GM10266 (cell line): Measurements from ENCODE around the gene CXorf65.

ENCODE experiments used
- DNase-seq: peaks from one replicate; pipeline ENCODE4 v3.0.0; 2012; ENCODE audit errors: extremely low spot score
- CTCF ChIP-seq: IDR thresholded peaks from 2 replicates; pipeline ENCODE4 v1.5.1; 2012; ENCODE audit warnings: mild to moderate bottlenecking, low read depth; ENCODE audit not compliant: control insufficient read depth, insufficient read depth; ENCODE audit errors: missing control alignments

The CXorf65 gene

DNA sequence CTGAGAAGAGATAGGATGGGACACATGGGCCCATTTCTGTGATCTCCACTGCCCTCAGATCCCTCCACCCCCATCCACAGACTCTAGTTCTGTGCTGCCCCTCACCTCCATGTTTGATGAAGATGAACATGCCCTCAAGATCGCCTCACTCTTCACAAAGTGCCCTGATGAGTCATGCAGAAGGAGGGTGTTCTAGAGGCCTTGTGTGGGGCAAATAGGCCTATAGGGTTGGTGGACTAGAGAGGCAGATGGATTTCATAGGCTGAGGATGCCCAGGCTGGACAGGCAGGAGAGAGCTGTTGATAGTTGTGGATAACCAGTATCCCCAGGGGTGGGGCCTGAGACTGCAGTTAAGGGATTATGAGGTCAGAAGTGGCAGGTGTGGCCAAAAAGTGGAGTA lies at the start of gene CXorf65:
Gene CXorf65 (minus strand): TSS at position 314 of the 400 bp plus-strand sequence. CDS start 184 bp downstream, at position 130.
- no peak for TF ChIP-seq CTCF
- DNase-seq, result no peak

GRCh38 chrX:71154641-71155040 lies 48.1 kb upstream of the CXorf65 start:
- no peak for TF ChIP-seq CTCF
- no peak for DNase-seq

- no peak for DNase-seq
- no peak for TF ChIP-seq CTCF
Observed at GRCh38 chrX:71154196-71154595, 47.7 kb upstream of the CXorf65 start.

- TF ChIP-seq CTCF, result no peak
Observed at GRCh38 chrX:71151366-71151765, 44.8 kb upstream of the CXorf65 start.

GRCh38 chrX:71148278-71148663 lies 41.7 kb upstream of the CXorf65 start:
- DNase-seq, result no peak
- no peak for TF ChIP-seq CTCF

More at GRCh38 chrX:71151366-71151765, 44.8 kb upstream of the CXorf65 start:
- no peak for DNase-seq

GRCh38 chrX:71147496-71148277 lies 41.1 kb upstream of the CXorf65 start:
- DNase-seq, result no peak
- TF ChIP-seq CTCF, result no peak

DNA sequence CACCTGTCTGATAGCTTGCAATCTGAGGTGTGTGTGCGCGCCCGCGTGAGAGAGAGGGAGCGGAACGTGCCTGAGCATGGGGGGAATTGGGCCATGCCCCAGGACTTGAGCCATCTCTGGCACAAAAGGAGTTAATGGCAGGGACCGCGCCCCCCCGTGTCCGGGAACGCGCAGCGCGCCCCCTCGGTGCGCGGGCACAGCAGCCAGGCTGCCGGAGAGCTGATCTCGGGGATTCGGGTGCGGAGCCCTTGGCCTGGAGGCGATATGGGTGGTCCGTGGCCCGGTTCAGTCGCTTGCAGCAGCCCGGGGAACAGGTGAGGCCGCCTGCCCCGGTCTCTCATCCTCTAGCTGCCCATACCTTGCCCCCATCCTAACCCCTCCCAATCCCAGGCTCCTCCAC lies 38.1 kb upstream of the CXorf65 start, which contains the start of gene NLGN3:
Gene NLGN3 (plus strand): TSS at position 191 of the 400 bp plus-strand sequence. CDS start 2,909 bp downstream, outside the sequence.
- no peak for DNase-seq
- no peak for TF ChIP-seq CTCF
